ENCODE results near the gene FOXO6. TPM values are rescaled to one million over a fixed set of nuclear protein-coding genes. Genes with fewer than 3 reads are reported as not detected.

Gene FOXO6
- total and polyA plus RNA-seq, 2 of the 13 experiments (the other 11 are each of a cell fraction or from before 2014, with no cell fraction given), result 0.13 TPM; not detected in 1

- 0% methylated on average over 1 of the region's 9 CpGs for WGBS (ENCODE audit: low lambda C conversion rate)
- H4K20me1 ChIP-seq (ENCODE audit: insufficient read depth, low read length), result no peaks in the 10 kb centered on the region
- in situ Hi-C loops (cut with HindIII; ENCODE audit: extremely low pct_ligation_motif_present, low pct_unique_long_range_greater_than_20kb) (no loop called here), intact Hi-C loops (cut with micrococcal nuclease; ENCODE audit: unreplicated experiment) (no loop called here)
- no peak overlapping the region for H3K27ac ChIP-seq (ENCODE audit: extremely low read length, insufficient read depth, low read length)
- H3K4me2 ChIP-seq (ENCODE audit: low read depth, low read length), result no peak overlapping the region
- TF ChIP-seq ATF5 (CRISPR knock-in tag; IDR thresholded peaks at IDR 0.05; ENCODE audit: low read depth) (no peak), ZNF614 (CRISPR knock-in tag; IDR thresholded peaks at IDR 0.05; ENCODE audit: borderline replicate concordance) (no peak), ZNF124 (CRISPR knock-in tag; IDR thresholded peaks at IDR 0.05) (no peak), RFX1 (IDR thresholded peaks at IDR 0.05) (no peak)
- no peak for ATAC-seq
- no peak for FAIRE-seq
- H3K9me3 ChIP-seq (ENCODE audit: low read length), result no peaks in the 10 kb centered on the region
- H3K27me3 ChIP-seq (ENCODE audit: control insufficient read depth in 1 of 2, insufficient read depth in 2 of 2, low read length in 2 of 2), result peaks cover 4 to 31% of the 10 kb centered on the region in 2 experiments; a peak in 2 of 5 replicates
- no peak overlapping the region for H3K4me3 ChIP-seq (replicated peaks in 1 of 3; ENCODE audit: insufficient read depth in 1 of 3, low read depth in 2 of 3, low read length in 3 of 3)
- CTCF ChIA-PET (ENCODE audit: low intra/inter-chr PET ratio, low total read pairs), result no interaction called here
- no peaks in the 10 kb centered on the region for H3K4me1 ChIP-seq (ENCODE audit: insufficient read depth, low read length)
- no peaks in the 10 kb centered on the region for H3K36me3 ChIP-seq (replicated peaks in 1 of 2; ENCODE audit: control insufficient read depth in 1 of 2, insufficient read depth in 2 of 2, low read length in 2 of 2)
- no peak overlapping the region for H2AFZ ChIP-seq (ENCODE audit: low read length)
- no TSS peak for BruUV-seq (replicated peaks)
- POLR2A ChIA-PET, result no interaction called here
- H3K9ac ChIP-seq (ENCODE audit: insufficient read depth, low read depth, low read length), result no peak overlapping the region
- no peaks in the 10 kb centered on the region for H3K79me2 ChIP-seq (ENCODE audit: insufficient read depth, low read length)
- no peak for DNase-seq (ENCODE audit: low spot score)
These were observed 30.7 kb downstream of the FOXO6 start for GRCh38 chr1:41391834-41392527.

DNA sequence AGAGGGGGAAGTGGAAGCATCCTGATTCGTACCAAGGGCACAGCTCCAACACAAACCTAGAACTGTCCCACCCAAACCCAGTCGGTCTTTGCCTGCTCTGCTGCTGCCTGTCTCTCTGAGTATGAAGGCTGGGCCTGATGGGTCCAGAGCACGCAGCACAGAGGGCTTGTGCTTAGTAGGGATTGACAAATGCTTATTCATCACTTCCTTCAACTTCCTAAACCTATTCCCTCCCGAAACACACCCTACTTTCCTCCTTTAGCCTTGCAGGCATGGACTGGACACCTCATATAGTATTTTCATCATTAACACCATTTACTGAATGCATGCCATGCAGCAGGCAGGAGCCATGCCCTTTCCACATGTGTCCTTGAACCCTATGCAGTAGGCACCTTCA lies 31.3 kb downstream of the FOXO6 start:
- Histone ChIP-seq H2AFZ (ENCODE audit: low read length) (no peak overlapping the region), H3K27ac (ENCODE audit: extremely low read length, insufficient read depth, low read length) (no peak overlapping the region), H3K4me3 (replicated peaks in 1 of 3; ENCODE audit: insufficient read depth in 1 of 3, low read depth in 2 of 3, low read length in 3 of 3) (no peak overlapping the region), H3K27me3 (ENCODE audit: control insufficient read depth in 1 of 2, insufficient read depth in 2 of 2, low read length in 2 of 2) (peaks cover 4 to 31% of the 10 kb centered on the region in 2 experiments; a peak in 2 of 5 replicates), H3K9me3 (ENCODE audit: low read length) (no peaks in the 10 kb centered on the region), H3K4me1 (ENCODE audit: insufficient read depth, low read length) (no peaks in the 10 kb centered on the region), H3K79me2 (ENCODE audit: insufficient read depth, low read length) (no peaks in the 10 kb centered on the region), H4K20me1 (ENCODE audit: insufficient read depth, low read length) (no peaks in the 10 kb centered on the region), H3K9ac (ENCODE audit: insufficient read depth, low read depth, low read length) (no peak overlapping the region), H3K36me3 (replicated peaks in 1 of 2; ENCODE audit: control insufficient read depth in 1 of 2, insufficient read depth in 2 of 2, low read length in 2 of 2) (no peaks in the 10 kb centered on the region), H3K4me2 (ENCODE audit: low read depth, low read length) (no peak overlapping the region)
- DNase-seq (ENCODE audit: low spot score) (no peak), ATAC-seq (no peak), FAIRE-seq (no peak)
- 28% methylated on average over 3 of the region's 4 CpGs for WGBS (ENCODE audit: low lambda C conversion rate)
- BruUV-seq (replicated peaks), result no TSS peak
- POLR2A ChIA-PET, result no interaction called here
- CTCF ChIA-PET (ENCODE audit: low intra/inter-chr PET ratio, low total read pairs), result no interaction called here
- intact Hi-C loops (cut with micrococcal nuclease; ENCODE audit: unreplicated experiment), result no loop called here
- in situ Hi-C loops (cut with HindIII; ENCODE audit: extremely low pct_ligation_motif_present, low pct_unique_long_range_greater_than_20kb), result no loop called here
- TF ChIP-seq HIC2 (CRISPR knock-in tag; IDR thresholded peaks at IDR 0.05; ENCODE audit: low read depth) (no peak), KAT8 (CRISPR knock-in tag; IDR thresholded peaks at IDR 0.05) (no peak), NFKB2 (CRISPR knock-in tag; IDR thresholded peaks at IDR 0.05; ENCODE audit: borderline replicate concordance) (no peak), ERF (CRISPR knock-in tag; IDR thresholded peaks at IDR 0.05) (no peak), HNRNPLL (IDR thresholded peaks at IDR 0.05; ENCODE audit: low read depth, low read length, poor library complexity, severe bottlenecking) (no peak), RFX3 (CRISPR knock-in tag; IDR thresholded peaks at IDR 0.05) (no peak), ZNF460 (CRISPR knock-in tag; IDR thresholded peaks at IDR 0.05; ENCODE audit: borderline replicate concordance) (no peak), RFX5 (IDR thresholded peaks at IDR 0.05; ENCODE audit: low read depth, low read length) (no peak), SPEN (CRISPR knock-in tag; IDR thresholded peaks at IDR 0.05; ENCODE audit: low read depth) (no peak), SP4 (CRISPR knock-in tag; IDR thresholded peaks at IDR 0.05) (no peak)
- TF ChIP-seq, protein P1, sequence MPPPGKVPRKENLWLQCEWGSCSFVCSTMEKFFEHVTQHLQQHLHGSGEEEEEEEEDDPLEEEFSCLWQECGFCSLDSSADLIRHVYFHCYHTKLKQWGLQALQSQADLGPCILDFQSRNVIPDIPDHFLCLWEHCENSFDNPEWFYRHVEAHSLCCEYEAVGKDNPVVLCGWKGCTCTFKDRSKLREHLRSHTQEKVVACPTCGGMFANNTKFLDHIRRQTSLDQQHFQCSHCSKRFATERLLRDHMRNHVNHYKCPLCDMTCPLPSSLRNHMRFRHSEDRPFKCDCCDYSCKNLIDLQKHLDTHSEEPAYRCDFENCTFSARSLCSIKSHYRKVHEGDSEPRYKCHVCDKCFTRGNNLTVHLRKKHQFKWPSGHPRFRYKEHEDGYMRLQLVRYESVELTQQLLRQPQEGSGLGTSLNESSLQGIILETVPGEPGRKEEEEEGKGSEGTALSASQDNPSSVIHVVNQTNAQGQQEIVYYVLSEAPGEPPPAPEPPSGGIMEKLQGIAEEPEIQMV (CRISPR knock-in tag; IDR thresholded peaks at IDR 0.05; ENCODE audit: low read depth), result no peak

Measured in HepG2 (cell line).